ENCODE results near the gene CHI3L1. TPM values are rescaled to one million over a fixed set of nuclear protein-coding genes. Genes with fewer than 3 reads are reported as not detected.

The CHI3L1 gene
- total RNA-seq, 1 donor from 2014 or later: not detected

- Mint-ChIP-seq H3K27ac (no peak overlapping the region), H3K27me3 (ENCODE audit: insufficient read depth) (peaks cover 5% of the 10 kb centered on the region), H3K9me3 (no peaks in the 10 kb centered on the region), H3K4me3 (no peak overlapping the region), H3K36me3 (ENCODE audit: low read depth) (no peaks in the 10 kb centered on the region), H3K4me1 (ENCODE audit: low read depth) (peaks cover 6% of the 10 kb centered on the region)
- intact Hi-C loops (cut with micrococcal nuclease): no loop called here
- no peak for DNase-seq (ENCODE audit: low spot score)
Observed at GRCh38 chr1:203135636-203136305, 50.7 kb downstream of the CHI3L1 start.

GRCh38 chr1:203133970-203134725, 52.4 kb downstream of the CHI3L1 start:
- H3K4me1 Mint-ChIP-seq (ENCODE audit: low read depth): peaks cover 6% of the 10 kb centered on the region
- H3K4me3 Mint-ChIP-seq: no peak overlapping the region
- H3K27ac Mint-ChIP-seq: no peak overlapping the region
- intact Hi-C loops (cut with micrococcal nuclease): no loop called here
- peaks cover 5% of the 10 kb centered on the region for H3K27me3 Mint-ChIP-seq (ENCODE audit: insufficient read depth)
- no peak for DNase-seq (ENCODE audit: low spot score)
- no peaks in the 10 kb centered on the region for H3K36me3 Mint-ChIP-seq (ENCODE audit: low read depth)
- no peaks in the 10 kb centered on the region for H3K9me3 Mint-ChIP-seq

GRCh38 chr1:203131548-203132200, 54.8 kb downstream of the CHI3L1 start:
- no peak overlapping the region for H3K4me3 Mint-ChIP-seq
- no peaks in the 10 kb centered on the region for H3K36me3 Mint-ChIP-seq (ENCODE audit: low read depth)
- peaks cover 13% of the 10 kb centered on the region for H3K4me1 Mint-ChIP-seq (ENCODE audit: low read depth)
- intact Hi-C loops (cut with micrococcal nuclease): no loop called here
- H3K27ac Mint-ChIP-seq: no peak overlapping the region
- no peaks in the 10 kb centered on the region for H3K9me3 Mint-ChIP-seq
- no peak for DNase-seq (ENCODE audit: low spot score)
- peaks cover 22% of the 10 kb centered on the region for H3K27me3 Mint-ChIP-seq (ENCODE audit: insufficient read depth)

GRCh38 chr1:203130358-203130985, 56.0 kb downstream of the CHI3L1 start:
- Mint-ChIP-seq H3K4me3 (no peak overlapping the region), H3K27ac (no peak overlapping the region), H3K27me3 (ENCODE audit: insufficient read depth) (peaks cover 28% of the 10 kb centered on the region), H3K4me1 (ENCODE audit: low read depth) (peaks cover 7% of the 10 kb centered on the region), H3K9me3 (no peaks in the 10 kb centered on the region), H3K36me3 (ENCODE audit: low read depth) (no peaks in the 10 kb centered on the region)
- no peak for DNase-seq (ENCODE audit: low spot score)
- intact Hi-C loops (cut with micrococcal nuclease): no loop called here

- Mint-ChIP-seq H3K27me3 (ENCODE audit: insufficient read depth) (peaks cover 30% of the 10 kb centered on the region), H3K9me3 (no peaks in the 10 kb centered on the region), H3K4me1 (ENCODE audit: low read depth) (peaks cover 7% of the 10 kb centered on the region), H3K27ac (no peak overlapping the region), H3K36me3 (ENCODE audit: low read depth) (no peaks in the 10 kb centered on the region), H3K4me3 (no peak overlapping the region)
- no peak for DNase-seq (ENCODE audit: low spot score)
- intact Hi-C loops (cut with micrococcal nuclease): loop anchor here (10.0 kb wide), 1 partner anchor 315 kb away; no protein-coding TSS in a partner anchor
Observed at GRCh38 chr1:203129501-203130231, 56.8 kb downstream of the CHI3L1 start.

Other genes with a start within 250 kb of the CHI3L1 start
- 88.7 and 93.3 TPM in 2 replicates for gene ADIPOR1, start 228.4 kb downstream of the CHI3L1 start, total RNA-seq
- 21.5 and 21.7 TPM in 2 replicates for gene CYB5R1, start 219.4 kb downstream of the CHI3L1 start, total RNA-seq
- 69.9 and 83.6 TPM in 2 replicates for gene TMEM183A, start 179.3 kb downstream of the CHI3L1 start, total RNA-seq
- gene PPFIA4, start 160.2 kb downstream of the CHI3L1 start, total RNA-seq: 11.5 and 14.9 TPM in 2 replicates
- gene MYOG, start 100.7 kb downstream of the CHI3L1 start, total RNA-seq: not detected in 2 replicates
- gene ADORA1, start 59.0 kb downstream of the CHI3L1 start, total RNA-seq: not detected in 2 replicates
- gene MYBPH, start 10.9 kb downstream of the CHI3L1 start, total RNA-seq: not detected in 2 replicates
- gene CHIT1, start 43.0 kb upstream of the CHI3L1 start, total RNA-seq: 0.15 and 0.52 TPM in 2 replicates
- 137 and 139 TPM in 2 replicates for gene BTG2, start 118.8 kb upstream of the CHI3L1 start, total RNA-seq
- gene FMOD, start 164.4 kb upstream of the CHI3L1 start, total RNA-seq: 3.4 and 4.1 TPM in 2 replicates

All from activated T-helper 1 cell treated with anti-CD3 and anti-CD28 coated beads, Interleukin-12 subunit alpha, Interleukin-12 subunit beta, Interleukin-2, Interleukin-4 antibody, amounts not matched to agents 30 ng/mL and 10 ng/mL and 1 ng/mL, durations not matched to agents 14 hours and 24 hours and 36 hours (primary cell).